ENCODE data around the gene NEK10.

NEK10 gene

GRCh38 chr3:27081566-27081965 lies 287.6 kb downstream of the NEK10 start:
- H3K36me3 ChIP-seq (ENCODE audit: insufficient read depth, low read length) = no peaks in the 10 kb centered on the region
- no peak overlapping the region for H3K4me3 ChIP-seq (ENCODE audit: low read length, poor library complexity, severe bottlenecking)
- no peak overlapping the region for H3K9ac ChIP-seq (ENCODE audit: low read depth, low read length, poor library complexity, severe bottlenecking)
- H3K9me3 ChIP-seq (ENCODE audit: insufficient read depth, low read depth, low read length) = no peaks in the 10 kb centered on the region
- no peaks in the 10 kb centered on the region for H3K79me2 ChIP-seq (ENCODE audit: insufficient read depth, low read length)
- H3K27me3 ChIP-seq (ENCODE audit: insufficient read depth, low read length, poor library complexity, severe bottlenecking) = no peaks in the 10 kb centered on the region
- no peak for TF ChIP-seq CTCF (conservative IDR thresholded peaks at IDR 0.05; ENCODE audit: low read length)
- TF ChIP-seq EZH2phosphoT487 (IDR thresholded peaks at IDR 0.05; ENCODE audit: borderline replicate concordance) = no peak
- H4K20me1 ChIP-seq (ENCODE audit: insufficient read depth, low read length, poor library complexity, severe bottlenecking) = no peaks in the 10 kb centered on the region
- H3K4me1 ChIP-seq (ENCODE audit: insufficient read depth, low read length, poor library complexity, severe bottlenecking) = no peaks in the 10 kb centered on the region
- H2AFZ ChIP-seq (ENCODE audit: low read length) = no peak overlapping the region
- H3K4me2 ChIP-seq (ENCODE audit: low read depth, low read length, poor library complexity, severe bottlenecking) = no peak overlapping the region
- H3F3A ChIP-seq (ENCODE audit: low read depth) = no peaks in the 10 kb centered on the region
- H3K9me2 ChIP-seq (replicated peaks; ENCODE audit: low read depth, low read length) = no peaks in the 10 kb centered on the region

- no peak overlapping the region for H3K4me3 ChIP-seq (ENCODE audit: low read length, poor library complexity, severe bottlenecking)
- H3K9me3 ChIP-seq (ENCODE audit: insufficient read depth, low read depth, low read length) = no peaks in the 10 kb centered on the region
- no peak overlapping the region for H3K9ac ChIP-seq (ENCODE audit: low read depth, low read length, poor library complexity, severe bottlenecking)
- H3K9me2 ChIP-seq (replicated peaks; ENCODE audit: low read depth, low read length) = no peaks in the 10 kb centered on the region
- H4K20me1 ChIP-seq (ENCODE audit: insufficient read depth, low read length, poor library complexity, severe bottlenecking) = no peaks in the 10 kb centered on the region
- H2AFZ ChIP-seq (ENCODE audit: low read length) = no peak overlapping the region
- H3K4me1 ChIP-seq (ENCODE audit: insufficient read depth, low read length, poor library complexity, severe bottlenecking) = no peaks in the 10 kb centered on the region
- no peaks in the 10 kb centered on the region for H3F3A ChIP-seq (ENCODE audit: low read depth)
- no peak overlapping the region for H3K4me2 ChIP-seq (ENCODE audit: low read depth, low read length, poor library complexity, severe bottlenecking)
- no peaks in the 10 kb centered on the region for H3K27me3 ChIP-seq (ENCODE audit: insufficient read depth, low read length, poor library complexity, severe bottlenecking)
- no peaks in the 10 kb centered on the region for H3K79me2 ChIP-seq (ENCODE audit: insufficient read depth, low read length)
- no peak for TF ChIP-seq EZH2phosphoT487 (IDR thresholded peaks at IDR 0.05; ENCODE audit: borderline replicate concordance)
- TF ChIP-seq CTCF (conservative IDR thresholded peaks at IDR 0.05; ENCODE audit: low read length) = no peak
- H3K36me3 ChIP-seq (ENCODE audit: insufficient read depth, low read length) = no peaks in the 10 kb centered on the region
Measured at GRCh38 chr3:27080258-27080525, 289.0 kb downstream of the NEK10 start.

GRCh38 chr3:27079427-27080257 lies 289.5 kb downstream of the NEK10 start:
- H2AFZ ChIP-seq (ENCODE audit: low read length) = no peak overlapping the region
- no peaks in the 10 kb centered on the region for H4K20me1 ChIP-seq (ENCODE audit: insufficient read depth, low read length, poor library complexity, severe bottlenecking)
- no peaks in the 10 kb centered on the region for H3K9me2 ChIP-seq (replicated peaks; ENCODE audit: low read depth, low read length)
- H3K4me1 ChIP-seq (ENCODE audit: insufficient read depth, low read length, poor library complexity, severe bottlenecking) = no peaks in the 10 kb centered on the region
- TF ChIP-seq CTCF (conservative IDR thresholded peaks at IDR 0.05; ENCODE audit: low read length) (no peak), EZH2phosphoT487 (IDR thresholded peaks at IDR 0.05; ENCODE audit: borderline replicate concordance) (no peak)
- no peaks in the 10 kb centered on the region for H3K9me3 ChIP-seq (ENCODE audit: insufficient read depth, low read depth, low read length)
- no peak overlapping the region for H3K4me2 ChIP-seq (ENCODE audit: low read depth, low read length, poor library complexity, severe bottlenecking)
- no peak overlapping the region for H3K9ac ChIP-seq (ENCODE audit: low read depth, low read length, poor library complexity, severe bottlenecking)
- no peaks in the 10 kb centered on the region for H3K79me2 ChIP-seq (ENCODE audit: insufficient read depth, low read length)
- no peaks in the 10 kb centered on the region for H3K36me3 ChIP-seq (ENCODE audit: insufficient read depth, low read length)
- H3K4me3 ChIP-seq (ENCODE audit: low read length, poor library complexity, severe bottlenecking) = no peak overlapping the region
- H3K27me3 ChIP-seq (ENCODE audit: insufficient read depth, low read length, poor library complexity, severe bottlenecking) = no peaks in the 10 kb centered on the region
- no peaks in the 10 kb centered on the region for H3F3A ChIP-seq (ENCODE audit: low read depth)

All from Loucy (cell line).